GM23338 (cell line): ENCODE results near the gene SHC4. TPM values are rescaled to one million over a fixed set of nuclear protein-coding genes. Genes with fewer than 3 reads are reported as not detected.

Experiments
- ATAC-seq: fragments of 200-7000 bp; cut with Tn5 transposase; 3 replicates; pipeline ENCODE4 v1.9.1; 2020
- DNase-seq: peaks from one replicate; pipeline ENCODE4 v3.0.0-alpha.2; 2015; ENCODE audit warnings: low spot score
- H2AFZ ChIP-seq: fragments of 200-600 bp; sonication (generic); 2 replicates; pipeline ENCODE4 v1.8.0; 2016; ENCODE audit warnings: antibody characterized with exemption, mild to moderate bottlenecking, moderate library complexity
- H3F3A ChIP-seq: fragments of 200-600 bp; sonication (generic); replicated peaks from 2 replicates; pipeline ENCODE4 v1.8.0; 2017; ENCODE audit warnings: antibody characterized with exemption, mixed run types, low read depth
- H3K27ac ChIP-seq: fragments of 200-600 bp; sonication (generic); 2 replicates; pipeline ENCODE4 v1.6.1; 2016; ENCODE audit warnings: low read depth
- H3K27me3 ChIP-seq: fragments of 200-600 bp; sonication (generic); 2 replicates; pipeline ENCODE4 v1.8.0; 2016; ENCODE audit warnings: mild to moderate bottlenecking, mixed run types, moderate library complexity; ENCODE audit not compliant: insufficient read depth
- H3K36me3 ChIP-seq: fragments of 200-600 bp; sonication (generic); 2 replicates; pipeline ENCODE4 v1.8.0; 2016; ENCODE audit warnings: mild to moderate bottlenecking; ENCODE audit not compliant: insufficient read depth
- H3K4me1 ChIP-seq: fragments of 200-600 bp; sonication (generic); 2 replicates; pipeline ENCODE4 v1.8.0; 2016; ENCODE audit warnings: mild to moderate bottlenecking, moderate library complexity; ENCODE audit not compliant: insufficient read depth
- H3K4me2 ChIP-seq: fragments of 200-600 bp; sonication (generic); 2 replicates; pipeline ENCODE4 v1.7.1; 2017; ENCODE audit warnings: mixed run types
- H3K4me3 ChIP-seq: fragments of 200-600 bp; sonication (generic); 2 replicates; pipeline ENCODE4 v1.6.1; 2016; ENCODE audit warnings: mixed run types
- H3K79me2 ChIP-seq: fragments of 200-600 bp; sonication (generic); replicated peaks from 2 replicates; pipeline ENCODE4 v1.8.0; 2017; ENCODE audit warnings: mild to moderate bottlenecking; ENCODE audit not compliant: insufficient read depth
- H3K9me2 ChIP-seq: fragments of 200-600 bp; sonication (generic); 2 replicates; pipeline ENCODE4 v1.8.0; 2017; ENCODE audit not compliant: insufficient read depth
- H4K20me1 ChIP-seq: fragments of 200-600 bp; sonication (generic); replicated peaks from 2 replicates; pipeline ENCODE4 v1.8.0; 2017; ENCODE audit warnings: mild to moderate bottlenecking; ENCODE audit not compliant: insufficient read depth
- H3K27ac Mint-ChIP-seq: 2 replicates; pipeline ENCODE4 v1.8.0; 2020; ENCODE audit warnings: inconsistent platforms, mild to moderate bottlenecking, moderate library complexity, mixed read lengths
- H3K27me3 Mint-ChIP-seq: 3 replicates; pipeline ENCODE4 v1.8.0; 2022; ENCODE audit warnings: low read depth, mild to moderate bottlenecking, moderate library complexity, mixed read lengths, inconsistent platforms; ENCODE audit not compliant: insufficient read depth, poor library complexity
- H3K36me3 Mint-ChIP-seq: 3 replicates; pipeline ENCODE4 v1.8.0; 2021; ENCODE audit warnings: low read depth, mild to moderate bottlenecking, inconsistent platforms, moderate library complexity, mixed read lengths
- H3K4me1 Mint-ChIP-seq: 3 replicates; pipeline ENCODE4 v1.8.0; 2020; ENCODE audit warnings: mild to moderate bottlenecking, inconsistent platforms, mixed read lengths
- H3K4me3 Mint-ChIP-seq: 3 replicates; pipeline ENCODE4 v1.8.0; 2021; ENCODE audit warnings: moderate library complexity, mild to moderate bottlenecking, inconsistent platforms, mixed read lengths
- H3K9me3 Mint-ChIP-seq: 3 replicates; pipeline ENCODE4 v1.8.0; 2020; ENCODE audit warnings: moderate library complexity, mild to moderate bottlenecking, inconsistent platforms, mixed read lengths
- CREB1 ChIP-seq: fragments of 250-450 bp; sonication (Bioruptor Pico); IDR thresholded peaks from 2 replicates; pipeline ENCODE4 v1.5.0; 2020; ENCODE audit warnings: low read depth, mild to moderate bottlenecking, moderate library complexity
- CTCF ChIP-seq, 2 experiments: fragments of 200-600 bp in 1 of 2; sonication (generic) in 1 of 2; conservative IDR thresholded peaks; 2 replicates each; pipeline versions ENCODE4 v1.5.1 to v1.6.1; 2016 to 2017; ENCODE audit warnings: antibody characterized with exemption in 2 of 2, low read depth in 2 of 2, mild to moderate bottlenecking in 2 of 2, moderate library complexity in 1 of 2
- EZH2 ChIP-seq: fragments of 200-600 bp; sonication (generic); IDR thresholded peaks from one replicate; pipeline ENCODE4 v1.8.0; 2017; ENCODE audit warnings: antibody characterized with exemption, mild to moderate bottlenecking, low read depth; ENCODE audit not compliant: unreplicated experiment
- EZH2phosphoT487 ChIP-seq: fragments of 200-600 bp; sonication (generic); IDR thresholded peaks from one replicate; pipeline ENCODE4 v1.8.1; 2018; ENCODE audit warnings: antibody characterized with exemption; ENCODE audit not compliant: unreplicated experiment
- JUNB ChIP-seq: IDR thresholded peaks from one replicate; pipeline ENCODE4 v1.6.1; 2016; ENCODE audit warnings: antibody characterized with exemption; ENCODE audit not compliant: unreplicated experiment
- NANOG ChIP-seq: IDR thresholded peaks from 2 replicates; pipeline ENCODE4 v1.6.1; 2016; ENCODE audit warnings: antibody characterized with exemption, borderline replicate concordance
- POLR2AphosphoS5 ChIP-seq: IDR thresholded peaks from 2 replicates; pipeline ENCODE4 v1.6.1; 2016; ENCODE audit warnings: antibody characterized with exemption, low read depth
- REST ChIP-seq: IDR thresholded peaks from one replicate; pipeline ENCODE4 v1.6.1; 2018; ENCODE audit warnings: antibody characterized with exemption; ENCODE audit not compliant: unreplicated experiment
- STAT1 ChIP-seq: IDR thresholded peaks from one replicate; pipeline ENCODE4 v1.6.1; 2016; ENCODE audit warnings: antibody characterized with exemption; ENCODE audit not compliant: unreplicated experiment
- ZNF114 ChIP-seq: fragments of 250-450 bp; sonication (Bioruptor Pico); IDR thresholded peaks from 2 replicates; pipeline ENCODE4 v1.5.0; 2020; ENCODE audit warnings: mild to moderate bottlenecking, moderate library complexity
- ZNF331 ChIP-seq: fragments of 250-450 bp; sonication (Bioruptor Pico); IDR thresholded peaks from 2 replicates; pipeline ENCODE4 v1.5.0; 2020; ENCODE audit warnings: low read depth, mild to moderate bottlenecking, moderate library complexity
- polyA plus RNA-seq: library from polyadenylated mRNA; unstranded; fragments of >200 nt; fragmentation: Nextera tagmentation; extraction: Ambion mirVana; gene quantifications from 2 replicates; pipeline ENCODE4 v1.2.1, GENCODE V29; 2016
- total RNA-seq: library from RNA; depleted of rRNA; stranded (reverse); fragments of >200 nt; shearing (Covaris generic); gene quantifications from 2 replicates; pipeline ENCODE4 v1.2.3, GENCODE V29; 2014
- TF ChIP-seq, protein P1 (sequence below): IDR thresholded peaks from 2 replicates; pipeline ENCODE4 v1.6.1; 2016; ENCODE audit warnings: antibody characterized with exemption
- TF ChIP-seq, protein P2 (sequence below): fragments of 250-450 bp; sonication (Bioruptor Pico); IDR thresholded peaks from 2 replicates; pipeline ENCODE4 v1.5.0; 2020; ENCODE audit warnings: mild to moderate bottlenecking, moderate library complexity

SHC4 gene
- total and polyA plus RNA-seq, 2 experiments from 2014 or later = 0.21 to 0.32 TPM

DNA sequence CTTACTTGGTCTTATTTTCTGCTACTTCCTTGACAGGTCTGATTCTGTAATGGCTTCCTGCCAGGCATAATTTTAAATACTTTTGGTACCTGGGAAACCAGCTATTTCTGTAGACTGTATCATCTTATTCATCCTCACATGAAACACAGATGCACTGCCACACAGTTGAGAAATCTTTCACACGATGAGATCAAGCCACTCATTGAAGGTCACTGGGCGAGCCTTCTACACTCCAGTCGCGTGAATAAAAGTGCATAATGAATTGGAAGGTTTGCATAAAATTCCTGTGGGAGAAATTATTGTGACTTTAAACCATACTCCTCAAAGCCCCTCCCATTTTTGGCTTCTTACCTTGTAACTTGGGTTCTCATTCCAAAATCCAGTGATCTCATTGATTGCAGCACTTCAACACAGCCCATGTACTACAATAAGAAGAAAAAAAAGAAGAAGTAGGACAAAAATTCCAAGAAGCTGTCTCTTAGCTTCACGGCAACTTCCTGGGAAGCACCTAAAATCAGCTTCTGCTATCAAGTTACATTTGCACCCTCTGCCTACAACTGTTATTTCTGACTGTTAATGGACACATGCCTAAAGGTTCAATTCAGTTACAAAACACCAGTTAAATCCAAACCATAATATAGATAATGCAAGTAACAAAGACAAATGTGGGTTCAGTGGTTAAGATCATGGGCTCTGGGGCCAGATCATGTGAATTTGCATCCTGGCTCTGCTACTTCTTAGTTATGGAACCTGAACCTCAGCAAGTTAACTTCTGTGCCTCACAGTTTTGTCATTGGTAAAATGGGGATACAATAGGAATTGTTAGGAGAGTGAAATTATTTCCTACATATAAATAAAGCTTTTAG, 39.0 kb downstream of the SHC4 start:
- H3K9me3 Mint-ChIP-seq = no peaks in the 10 kb centered on the region
- TF ChIP-seq, protein P1, sequence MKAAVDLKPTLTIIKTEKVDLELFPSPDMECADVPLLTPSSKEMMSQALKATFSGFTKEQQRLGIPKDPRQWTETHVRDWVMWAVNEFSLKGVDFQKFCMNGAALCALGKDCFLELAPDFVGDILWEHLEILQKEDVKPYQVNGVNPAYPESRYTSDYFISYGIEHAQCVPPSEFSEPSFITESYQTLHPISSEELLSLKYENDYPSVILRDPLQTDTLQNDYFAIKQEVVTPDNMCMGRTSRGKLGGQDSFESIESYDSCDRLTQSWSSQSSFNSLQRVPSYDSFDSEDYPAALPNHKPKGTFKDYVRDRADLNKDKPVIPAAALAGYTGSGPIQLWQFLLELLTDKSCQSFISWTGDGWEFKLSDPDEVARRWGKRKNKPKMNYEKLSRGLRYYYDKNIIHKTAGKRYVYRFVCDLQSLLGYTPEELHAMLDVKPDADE = no peak
- TF ChIP-seq ZNF331 (CRISPR knock-in tag) (no peak), STAT1 (no peak), EZH2phosphoT487 (no peak), REST (no peak), JUNB (no peak), POLR2AphosphoS5 (no peak), ZNF114 (no peak), CREB1 (CRISPR knock-in tag) (no peak), CTCF (conservative IDR thresholded peaks at IDR 0.05; ENCODE audit: low read depth in 2 of 2) (no peak), NANOG (no peak), EZH2 (no peak)
- TF ChIP-seq, protein P2, sequence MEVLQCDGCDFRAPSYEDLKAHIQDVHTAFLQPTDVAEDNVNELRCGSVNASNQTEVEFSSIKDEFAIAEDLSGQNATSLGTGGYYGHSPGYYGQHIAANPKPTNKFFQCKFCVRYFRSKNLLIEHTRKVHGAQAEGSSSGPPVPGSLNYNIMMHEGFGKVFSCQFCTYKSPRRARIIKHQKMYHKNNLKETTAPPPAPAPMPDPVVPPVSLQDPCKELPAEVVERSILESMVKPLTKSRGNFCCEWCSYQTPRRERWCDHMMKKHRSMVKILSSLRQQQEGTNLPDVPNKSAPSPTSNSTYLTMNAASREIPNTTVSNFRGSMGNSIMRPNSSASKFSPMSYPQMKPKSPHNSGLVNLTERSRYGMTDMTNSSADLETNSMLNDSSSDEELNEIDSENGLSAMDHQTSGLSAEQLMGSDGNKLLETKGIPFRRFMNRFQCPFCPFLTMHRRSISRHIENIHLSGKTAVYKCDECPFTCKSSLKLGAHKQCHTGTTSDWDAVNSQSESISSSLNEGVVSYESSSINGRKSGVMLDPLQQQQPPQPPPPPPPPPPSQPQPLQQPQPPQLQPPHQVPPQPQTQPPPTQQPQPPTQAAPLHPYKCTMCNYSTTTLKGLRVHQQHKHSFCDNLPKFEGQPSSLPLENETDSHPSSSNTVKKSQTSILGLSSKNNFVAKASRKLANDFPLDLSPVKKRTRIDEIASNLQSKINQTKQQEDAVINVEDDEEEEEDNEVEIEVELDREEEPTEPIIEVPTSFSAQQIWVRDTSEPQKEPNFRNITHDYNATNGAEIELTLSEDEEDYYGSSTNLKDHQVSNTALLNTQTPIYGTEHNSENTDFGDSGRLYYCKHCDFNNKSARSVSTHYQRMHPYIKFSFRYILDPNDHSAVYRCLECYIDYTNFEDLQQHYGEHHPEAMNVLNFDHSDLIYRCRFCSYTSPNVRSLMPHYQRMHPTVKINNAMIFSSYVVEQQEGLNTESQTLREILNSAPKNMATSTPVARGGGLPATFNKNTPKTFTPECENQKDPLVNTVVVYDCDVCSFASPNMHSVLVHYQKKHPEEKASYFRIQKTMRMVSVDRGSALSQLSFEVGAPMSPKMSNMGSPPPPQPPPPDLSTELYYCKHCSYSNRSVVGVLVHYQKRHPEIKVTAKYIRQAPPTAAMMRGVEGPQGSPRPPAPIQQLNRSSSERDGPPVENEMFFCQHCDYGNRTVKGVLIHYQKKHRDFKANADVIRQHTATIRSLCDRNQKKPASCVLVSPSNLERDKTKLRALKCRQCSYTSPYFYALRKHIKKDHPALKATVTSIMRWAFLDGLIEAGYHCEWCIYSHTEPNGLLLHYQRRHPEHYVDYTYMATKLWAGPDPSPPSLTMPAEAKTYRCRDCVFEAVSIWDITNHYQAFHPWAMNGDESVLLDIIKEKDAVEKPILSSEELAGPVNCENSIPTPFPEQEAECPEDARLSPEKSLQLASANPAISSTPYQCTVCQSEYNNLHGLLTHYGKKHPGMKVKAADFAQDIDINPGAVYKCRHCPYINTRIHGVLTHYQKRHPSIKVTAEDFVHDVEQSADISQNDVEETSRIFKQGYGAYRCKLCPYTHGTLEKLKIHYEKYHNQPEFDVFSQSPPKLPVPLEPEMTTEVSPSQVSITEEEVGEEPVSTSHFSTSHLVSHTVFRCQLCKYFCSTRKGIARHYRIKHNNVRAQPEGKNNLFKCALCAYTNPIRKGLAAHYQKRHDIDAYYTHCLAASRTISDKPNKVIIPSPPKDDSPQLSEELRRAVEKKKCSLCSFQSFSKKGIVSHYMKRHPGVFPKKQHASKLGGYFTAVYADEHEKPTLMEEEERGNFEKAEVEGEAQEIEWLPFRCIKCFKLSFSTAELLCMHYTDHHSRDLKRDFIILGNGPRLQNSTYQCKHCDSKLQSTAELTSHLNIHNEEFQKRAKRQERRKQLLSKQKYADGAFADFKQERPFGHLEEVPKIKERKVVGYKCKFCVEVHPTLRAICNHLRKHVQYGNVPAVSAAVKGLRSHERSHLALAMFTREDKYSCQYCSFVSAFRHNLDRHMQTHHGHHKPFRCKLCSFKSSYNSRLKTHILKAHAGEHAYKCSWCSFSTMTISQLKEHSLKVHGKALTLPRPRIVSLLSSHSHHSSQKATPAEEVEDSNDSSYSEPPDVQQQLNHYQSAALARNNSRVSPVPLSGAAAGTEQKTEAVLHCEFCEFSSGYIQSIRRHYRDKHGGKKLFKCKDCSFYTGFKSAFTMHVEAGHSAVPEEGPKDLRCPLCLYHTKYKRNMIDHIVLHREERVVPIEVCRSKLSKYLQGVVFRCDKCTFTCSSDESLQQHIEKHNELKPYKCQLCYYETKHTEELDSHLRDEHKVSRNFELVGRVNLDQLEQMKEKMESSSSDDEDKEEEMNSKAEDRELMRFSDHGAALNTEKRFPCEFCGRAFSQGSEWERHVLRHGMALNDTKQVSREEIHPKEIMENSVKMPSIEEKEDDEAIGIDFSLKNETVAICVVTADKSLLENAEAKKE = no peak
- Histone ChIP-seq H3K4me1 (no peaks in the 10 kb centered on the region), H3K36me3 (no peaks in the 10 kb centered on the region), H3K27me3 (no peaks in the 10 kb centered on the region), H3K79me2 (no peaks in the 10 kb centered on the region), H3K27ac (no peak overlapping the region), H2AFZ (no peak overlapping the region), H3K4me3 (no peak overlapping the region), H4K20me1 (no peaks in the 10 kb centered on the region), H3K9me2 (0 out of 2 replicates have a peak, but pooled peaks cover under 1% of the 10 kb centered on the region), H3K4me2 (no peak overlapping the region), H3F3A (no peaks in the 10 kb centered on the region)
- no peaks in the 10 kb centered on the region for H3K36me3 Mint-ChIP-seq
- ATAC-seq = no peak
- no peak overlapping the region for H3K4me3 Mint-ChIP-seq
- no peak overlapping the region for H3K27ac Mint-ChIP-seq
- peaks cover 4% of the 10 kb centered on the region for H3K27me3 Mint-ChIP-seq
- DNase-seq = no peak
- H3K4me1 Mint-ChIP-seq = no peaks in the 10 kb centered on the region
